PC-9 (cell line): ENCODE data around the gene PPP1CA. TPM values are rescaled to one million over a fixed set of nuclear protein-coding genes. Genes with fewer than 3 reads are reported as not detected.

Source experiments
- BruUV-seq: library from RNA; stranded (reverse); fragments of 400-500 nt; replicated peaks from 2 replicates; lab custom pipeline; 2021; lab: Mats Ljungman, UMichigan
- CTCF ChIA-PET: fragments of 300-600 bp; sonication (Branson Sonifier 250); formaldehyde crosslinking; loops from one replicate; lab custom pipeline; 2022; ENCODE audit warnings: antibody characterized with exemption; lab: Charles Lee
- POLR2A ChIA-PET: fragments of 300-600 bp; sonication (Branson Sonifier 250); formaldehyde crosslinking; loops from one replicate; lab custom pipeline; 2022; ENCODE audit warnings: antibody characterized with exemption; ENCODE audit not compliant: unreplicated experiment; lab: Charles Lee
- DNase-seq, 2 experiments: peaks; one replicate each; pipeline versions ENCODE4 v3.0.0 to v3.0.0-alpha.2; 2015 to 2022; ENCODE audit warnings: mixed read lengths in 1 of 2
- H2AFZ ChIP-seq: fragments of 200-600 bp; sonication (generic); 2 replicates; pipeline ENCODE4 v1.8.1; 2017; ENCODE audit warnings: antibody characterized with exemption
- H3F3A ChIP-seq: fragments of 200-600 bp; sonication (generic); 2 replicates; pipeline ENCODE4 v1.8.1; 2017; ENCODE audit warnings: antibody characterized with exemption, mild to moderate bottlenecking, low read depth; ENCODE audit not compliant: insufficient read depth
- H3K27ac ChIP-seq: fragments of 200-600 bp; sonication (generic); 2 replicates; pipeline ENCODE4 v1.6.1; 2016; ENCODE audit warnings: mixed run types
- H3K27me3 ChIP-seq: fragments of 200-600 bp; sonication (generic); 2 replicates; pipeline ENCODE4 v1.6.1; 2016; ENCODE audit warnings: low read depth, mixed run types; ENCODE audit not compliant: insufficient read depth
- H3K36me3 ChIP-seq: fragments of 200-600 bp; sonication (generic); 2 replicates; pipeline ENCODE4 v1.6.1; 2016; ENCODE audit warnings: low read depth, mixed run types
- H3K4me1 ChIP-seq: fragments of 200-600 bp; sonication (generic); replicated peaks from 2 replicates; pipeline ENCODE4 v1.6.1; 2016; ENCODE audit warnings: mixed run types; ENCODE audit not compliant: insufficient read depth
- H3K4me2 ChIP-seq: fragments of 200-600 bp; sonication (generic); 2 replicates; pipeline ENCODE4 v1.6.1; 2017; ENCODE audit warnings: mixed run types
- H3K4me3 ChIP-seq: fragments of 200-600 bp; sonication (generic); 2 replicates; pipeline ENCODE4 v1.6.1; 2016; ENCODE audit warnings: mixed run types
- H3K79me2 ChIP-seq: fragments of 200-600 bp; sonication (generic); 2 replicates; pipeline ENCODE4 v1.6.1; 2017; ENCODE audit warnings: low read depth, mixed run types
- H3K9me2 ChIP-seq: fragments of 200-600 bp; sonication (generic); 2 replicates; pipeline ENCODE4 v1.8.1; 2017; ENCODE audit warnings: mild to moderate bottlenecking; ENCODE audit not compliant: insufficient read depth
- H3K9me3 ChIP-seq: fragments of 200-600 bp; sonication (generic); 2 replicates; pipeline ENCODE4 v1.8.1; 2016; ENCODE audit warnings: low read depth; ENCODE audit not compliant: insufficient read depth
- H4K20me1 ChIP-seq: fragments of 200-600 bp; sonication (generic); 2 replicates; pipeline ENCODE4 v1.8.1; 2017; ENCODE audit not compliant: insufficient read depth
- CTCF ChIP-seq: fragments of 200-600 bp; sonication (generic); conservative IDR thresholded peaks from 2 replicates; pipeline ENCODE4 v1.6.1; 2017; ENCODE audit warnings: mixed run types, antibody characterized with exemption, mild to moderate bottlenecking, moderate library complexity
- EZH2 ChIP-seq: fragments of 200-600 bp; sonication (generic); IDR thresholded peaks from 2 replicates; pipeline ENCODE4 v1.8.0; 2017; ENCODE audit warnings: antibody characterized with exemption, low read depth
- intact Hi-C: fragments of 100-400 bp; cut with micrococcal nuclease; formaldehyde crosslinking; loops from one replicate; pipeline ENCODE4 v1.10.0; 2022; ENCODE audit not compliant: unreplicated experiment
- total RNA-seq: library from RNA; stranded (reverse); gene quantifications from 2 replicates; pipeline ENCODE4 v1.2.3, GENCODE V29; 2021

The PPP1CA gene
- total RNA-seq, 1 experiment from 2014 or later, result 306 TPM

GRCh38 chr11:67398661-67399563, 2.7 kb downstream of the PPP1CA start:
- Histone ChIP-seq H3K79me2 (peaks cover 20% of the 10 kb centered on the region), H3K36me3 (0 out of 2 replicates have a peak, but pooled peaks cover 6% of the 10 kb centered on the region), H2AFZ (no peak overlapping the region), H4K20me1 (peaks cover 3% of the 10 kb centered on the region; the same call in 1 of the 2 replicates), H3F3A (peaks cover 26% of the 10 kb centered on the region; the same call in 1 of the 2 replicates), H3K9me3 (no peaks in the 10 kb centered on the region), H3K9me2 (no peaks in the 10 kb centered on the region), H3K27ac (no peak overlapping the region), H3K4me2 (no peak overlapping the region), H3K4me1 (peaks cover 14% of the 10 kb centered on the region), H3K27me3 (no peaks in the 10 kb centered on the region), H3K4me3 (no peak overlapping the region)
- no TSS peak for BruUV-seq
- POLR2A ChIA-PET, result interaction anchor here (0.5 kb wide), 1 partner anchor 40 kb away, joined by 3 read pairs; no protein-coding TSS in a partner anchor
- intact Hi-C loops, result no loop called here
- TF ChIP-seq CTCF (no peak), EZH2 (no peak)
- DNase-seq, result no peak
- CTCF ChIA-PET, result no interaction called here

GRCh38 chr11:67397986-67398660, 3.5 kb downstream of the PPP1CA start:
- intact Hi-C loops, result no loop called here
- BruUV-seq, result no TSS peak

More at GRCh38 chr11:67397986-67398660, 3.5 kb downstream of the PPP1CA start:
- peaks cover 3% of the 10 kb centered on the region; the same call in 1 of the 2 replicates for H4K20me1 ChIP-seq
- peaks cover 26% of the 10 kb centered on the region; the same call in 1 of the 2 replicates for H3F3A ChIP-seq
- H3K4me2 ChIP-seq, result no peak overlapping the region
- no peaks in the 10 kb centered on the region for H3K9me2 ChIP-seq
- no peaks in the 10 kb centered on the region for H3K27me3 ChIP-seq
- H3K36me3 ChIP-seq, result 0 out of 2 replicates have a peak, but pooled peaks cover 6% of the 10 kb centered on the region
- H3K9me3 ChIP-seq, result no peaks in the 10 kb centered on the region
- H3K4me1 ChIP-seq, result peaks cover 14% of the 10 kb centered on the region
- ChIA-PET CTCF (no interaction called here), POLR2A (interaction anchor here (0.5 to 0.6 kb wide), 2 partner anchors 41 to 45 kb away, joined by 3 read pairs; no protein-coding TSS in a partner anchor)
- no peak for DNase-seq
- peaks cover 20% of the 10 kb centered on the region for H3K79me2 ChIP-seq
- H3K4me3 ChIP-seq, result no peak overlapping the region
- no peak overlapping the region for H3K27ac ChIP-seq
- TF ChIP-seq CTCF, result no peak
- no peak for TF ChIP-seq EZH2
- H2AFZ ChIP-seq, result no peak overlapping the region
